SW 1271 (cell line): ENCODE results near the gene SLC12A4.
"Not testable (repeated sequence)": the region's sequence is repeated elsewhere in the genome, so short reads cannot be mapped to it uniquely, and the experiment has no call there.

Source experiments
- DNase-seq, 2 experiments: peaks; one replicate each; lab custom pipeline; 2025; lab: John Stamatoyannopoulos, UW

The SLC12A4 gene

GRCh38 chr16:67987460-67988160 lies 19.2 kb upstream of the SLC12A4 start:
- DNase-seq: no peak

GRCh38 chr16:67986949-67987348 lies 18.5 kb upstream of the SLC12A4 start:
- no peak for DNase-seq

- no peak for DNase-seq
Measured at GRCh38 chr16:67982011-67982696, 13.7 kb upstream of the SLC12A4 start.

- no peak for DNase-seq
Measured at GRCh38 chr16:67979955-67980678, 11.7 kb upstream of the SLC12A4 start, which contains the start of gene DPEP3. Gene DPEP3 (minus strand): TSS chr16:67980499. CDS start chr16:67980380, 119 bp downstream.

- DNase-seq: no peak
Measured at GRCh38 chr16:67977469-67978227, 9.2 kb upstream of the SLC12A4 start.

GRCh38 chr16:67977005-67977404 lies 8.6 kb upstream of the SLC12A4 start:
- DNase-seq: no peak

- no peak for DNase-seq
Measured at GRCh38 chr16:67976205-67976604, 7.8 kb upstream of the SLC12A4 start.

GRCh38 chr16:67975321-67976105 lies 7.1 kb upstream of the SLC12A4 start:
- no peak for DNase-seq

GRCh38 chr16:67972285-67972684 lies 3.8 kb upstream of the SLC12A4 start:
- not testable (repeated sequence) for DNase-seq

GRCh38 chr16:67971111-67971510 lies 2.7 kb upstream of the SLC12A4 start:
- DNase-seq: no peak

- no peak for DNase-seq
Measured at GRCh38 chr16:67969254-67970039, 1.0 kb upstream of the SLC12A4 start.

- no peak for DNase-seq
Measured at GRCh38 chr16:67967958-67968399, 458 bp downstream of the SLC12A4 start.

- peak in 1 of 2 experiments; percentile 15 for DNase-seq
Measured at GRCh38 chr16:67967183-67967957, 1.1 kb downstream of the SLC12A4 start.

GRCh38 chr16:67966549-67967182 lies 1.8 kb downstream of the SLC12A4 start:
- DNase-seq: peak in 1 of 2 experiments; percentile 17

GRCh38 chr16:67965668-67966548 lies 2.5 kb downstream of the SLC12A4 start:
- no peak for DNase-seq

- DNase-seq: no peak
Measured at GRCh38 chr16:67964477-67965131, 3.8 kb downstream of the SLC12A4 start.

GRCh38 chr16:67963662-67964321 lies 4.6 kb downstream of the SLC12A4 start:
- DNase-seq: no peak
